Immature natural killer cell (primary cell): ENCODE data around the gene FADS6. TPM values are rescaled to one million over a fixed set of nuclear protein-coding genes. Genes with fewer than 3 reads are reported as not detected.

Experiments
- DNase-seq, 3 donors: peaks; one replicate each; pipeline ENCODE4 v3.0.0; 2022; ENCODE audit warnings: mixed read lengths in 1 of 3
- H3K27ac Mint-ChIP-seq, 6 donors: one replicate each; pipeline ENCODE4 v1.8.0; 2020; ENCODE audit warnings: mixed read lengths in 6 of 6, mild to moderate bottlenecking in 5 of 6, inconsistent platforms in 4 of 6, moderate library complexity in 3 of 6
- H3K27me3 Mint-ChIP-seq, 3 donors: one replicate each; pipeline ENCODE4 v1.8.0; 2020 to 2021; ENCODE audit warnings: low read depth in 3 of 3, mild to moderate bottlenecking in 3 of 3, mixed read lengths in 3 of 3, moderate library complexity in 3 of 3, inconsistent platforms in 1 of 3
- H3K36me3 Mint-ChIP-seq, 3 donors: one replicate each; pipeline ENCODE4 v1.8.0; 2020; ENCODE audit warnings: mixed read lengths in 3 of 3, inconsistent platforms in 2 of 3, mild to moderate bottlenecking in 2 of 3
- H3K4me1 Mint-ChIP-seq, 2 donors: one replicate each; pipeline ENCODE4 v1.8.0; 2020; ENCODE audit warnings: inconsistent platforms in 2 of 2, mild to moderate bottlenecking in 2 of 2, mixed read lengths in 2 of 2, moderate library complexity in 1 of 2
- H3K4me3 Mint-ChIP-seq, 5 donors: one replicate each; pipeline ENCODE4 v1.8.0; 2020; ENCODE audit warnings: mild to moderate bottlenecking in 5 of 5, mixed read lengths in 5 of 5, inconsistent platforms in 3 of 5, moderate library complexity in 3 of 5
- H3K9me3 Mint-ChIP-seq, 6 donors: one replicate each; pipeline ENCODE4 v1.8.0; 2020; ENCODE audit warnings: mild to moderate bottlenecking in 6 of 6, mixed read lengths in 6 of 6, inconsistent platforms in 4 of 6, moderate library complexity in 3 of 6
- polyA plus RNA-seq, 3 donors: library from polyadenylated mRNA; unstranded; fragments of 300-500 nt; fragmentation: Illumina TruSeq; gene quantifications; one replicate each; pipeline ENCODE4 v1.2.3, GENCODE V29; 2021

The FADS6 gene
- polyA plus RNA-seq, 3 donors from 2014 or later, result not detected

GRCh38 chr17:74864297-74864865 is 29.1 kb downstream of the FADS6 start:
- H3K27me3 Mint-ChIP-seq, result peaks cover 6 to 18% (median 6%) of the 10 kb centered on the region in 3 donors
- peaks cover 0 to 3% (median 0%) of the 10 kb centered on the region in 3 donors for H3K36me3 Mint-ChIP-seq
- DNase-seq, result no peak
- H3K4me3 Mint-ChIP-seq, result no peak overlapping the region
- no peak overlapping the region for H3K27ac Mint-ChIP-seq
- H3K4me1 Mint-ChIP-seq, result peaks cover 0 to 15% of the 10 kb centered on the region in 2 donors
- H3K9me3 Mint-ChIP-seq, result no peaks in the 10 kb centered on the region

- no peak for DNase-seq
- Mint-ChIP-seq H3K36me3 (peaks cover 0 to 3% (median 0%) of the 10 kb centered on the region in 3 donors), H3K4me1 (peaks cover 0 to 20% of the 10 kb centered on the region in 2 donors), H3K4me3 (no peak overlapping the region), H3K9me3 (no peaks in the 10 kb centered on the region), H3K27ac (no peak overlapping the region), H3K27me3 (peaks cover 6 to 23% (median 13%) of the 10 kb centered on the region in 3 donors)
Observed at GRCh38 chr17:74863420-74864296, 29.8 kb downstream of the FADS6 start.

- peaks cover 10 to 27% (median 16%) of the 10 kb centered on the region in 3 donors for H3K27me3 Mint-ChIP-seq
Observed at GRCh38 chr17:74862919-74863318, 30.5 kb downstream of the FADS6 start.

GRCh38 chr17:74862108-74862901 is 31.1 kb downstream of the FADS6 start:
- peaks cover 0 to 21% of the 10 kb centered on the region in 2 donors for H3K4me1 Mint-ChIP-seq
- peak; percentile 50 to 60 (median 53) for DNase-seq

More at GRCh38 chr17:74862919-74863318, 30.5 kb downstream of the FADS6 start:
- H3K36me3 Mint-ChIP-seq, result peaks cover 0 to 3% (median 0%) of the 10 kb centered on the region in 3 donors
- H3K4me3 Mint-ChIP-seq, result no peak overlapping the region
- H3K9me3 Mint-ChIP-seq, result no peaks in the 10 kb centered on the region
- DNase-seq, result no peak
- H3K4me1 Mint-ChIP-seq, result peaks cover 0 to 21% of the 10 kb centered on the region in 2 donors
- no peak overlapping the region for H3K27ac Mint-ChIP-seq

GRCh38 chr17:74861662-74862107 is 31.7 kb downstream of the FADS6 start:
- Mint-ChIP-seq H3K27me3 (peaks cover 17 to 31% (median 26%) of the 10 kb centered on the region in 3 donors), H3K27ac (no peak overlapping the region), H3K4me3 (peak overlapping the region in 3 of 5 donors; percentile 13 to 52 (median 19))

More at GRCh38 chr17:74862108-74862901, 31.1 kb downstream of the FADS6 start:
- Mint-ChIP-seq H3K27ac (no peak overlapping the region), H3K36me3 (peaks cover 0 to 3% (median 0%) of the 10 kb centered on the region in 3 donors), H3K27me3 (peaks cover 14 to 31% (median 21%) of the 10 kb centered on the region in 3 donors), H3K9me3 (no peaks in the 10 kb centered on the region), H3K4me3 (peak overlapping the region in 4 of 5 donors; percentile 13 to 52 (median 24))

GRCh38 chr17:74860872-74861661 is 32.4 kb downstream of the FADS6 start:
- peaks cover 18 to 32% (median 31%) of the 10 kb centered on the region in 3 donors for H3K27me3 Mint-ChIP-seq
- H3K27ac Mint-ChIP-seq, result no peak overlapping the region
- H3K36me3 Mint-ChIP-seq, result peaks cover 0 to 3% (median 0%) of the 10 kb centered on the region in 3 donors
- peak overlapping the region in 2 of 5 donors; percentile 3 to 10 for H3K4me3 Mint-ChIP-seq
- H3K9me3 Mint-ChIP-seq, result no peaks in the 10 kb centered on the region
- DNase-seq, result no peak
- H3K4me1 Mint-ChIP-seq, result peaks cover 0 to 21% of the 10 kb centered on the region in 2 donors

More at GRCh38 chr17:74861662-74862107, 31.7 kb downstream of the FADS6 start:
- H3K4me1 Mint-ChIP-seq, result peaks cover 0 to 21% of the 10 kb centered on the region in 2 donors
- H3K36me3 Mint-ChIP-seq, result peaks cover 0 to 3% (median 0%) of the 10 kb centered on the region in 3 donors
- DNase-seq, result no peak
- H3K9me3 Mint-ChIP-seq, result no peaks in the 10 kb centered on the region

GRCh38 chr17:74860229-74860871 is 33.1 kb downstream of the FADS6 start:
- peaks cover 24 to 34% (median 34%) of the 10 kb centered on the region in 3 donors for H3K27me3 Mint-ChIP-seq
- H3K9me3 Mint-ChIP-seq, result no peaks in the 10 kb centered on the region
- no peak overlapping the region for H3K27ac Mint-ChIP-seq
- peak overlapping the region in 4 of 5 donors; percentile 18 to 69 (median 42) for H3K4me3 Mint-ChIP-seq
- DNase-seq, result no peak
- peaks cover 0 to 3% (median 0%) of the 10 kb centered on the region in 3 donors for H3K36me3 Mint-ChIP-seq
- H3K4me1 Mint-ChIP-seq, result peaks cover 0 to 21% of the 10 kb centered on the region in 2 donors

GRCh38 chr17:74859459-74860228 is 33.8 kb downstream of the FADS6 start, which contains the start of gene GRIN2C:
TSS of gene GRIN2C (minus strand) at chr17:74859885. CDS start at chr17:74855092, 4,793 bp downstream.
- peak in 2 of 3 donors; percentile 34 to 39 for DNase-seq
- Mint-ChIP-seq H3K27me3 (peaks cover 26 to 38% (median 32%) of the 10 kb centered on the region in 3 donors), H3K36me3 (no peaks in the 10 kb centered on the region), H3K27ac (no peak within 1 kb of the TSS), H3K9me3 (no peaks in the 10 kb centered on the region), H3K4me3 (peak within 1 kb of the TSS; percentile 42 to 69 (median 51)), H3K4me1 (peaks cover 0 to 15% of the 10 kb centered on the region in 2 donors)

GRCh38 chr17:74858672-74859458 is 34.6 kb downstream of the FADS6 start:
- no peak overlapping the region for H3K27ac Mint-ChIP-seq

GRCh38 chr17:74857191-74857590 is 36.2 kb downstream of the FADS6 start:
- no peaks in the 10 kb centered on the region for H3K9me3 Mint-ChIP-seq
- DNase-seq, result no peak
- no peak overlapping the region for H3K27ac Mint-ChIP-seq
- H3K27me3 Mint-ChIP-seq, result peaks cover 35 to 49% (median 37%) of the 10 kb centered on the region in 3 donors
- H3K4me3 Mint-ChIP-seq, result no peak overlapping the region
- peaks cover 11 to 21% of the 10 kb centered on the region in 2 donors for H3K4me1 Mint-ChIP-seq
- H3K36me3 Mint-ChIP-seq, result no peaks in the 10 kb centered on the region

More at GRCh38 chr17:74858672-74859458, 34.6 kb downstream of the FADS6 start:
- Mint-ChIP-seq H3K4me1 (peaks cover 0 to 14% of the 10 kb centered on the region in 2 donors), H3K27me3 (peaks cover 28 to 39% (median 32%) of the 10 kb centered on the region in 3 donors), H3K4me3 (peak overlapping the region; percentile 35 to 66 (median 51)), H3K9me3 (no peaks in the 10 kb centered on the region), H3K36me3 (no peaks in the 10 kb centered on the region)
- no peak for DNase-seq

GRCh38 chr17:74856112-74856511 is 37.3 kb downstream of the FADS6 start:
- H3K36me3 Mint-ChIP-seq, result no peaks in the 10 kb centered on the region
- no peak overlapping the region for H3K27ac Mint-ChIP-seq
- no peak overlapping the region for H3K4me3 Mint-ChIP-seq
- DNase-seq, result no peak
- H3K4me1 Mint-ChIP-seq, result peaks cover 11 to 17% of the 10 kb centered on the region in 2 donors
- H3K27me3 Mint-ChIP-seq, result peaks cover 30 to 48% (median 37%) of the 10 kb centered on the region in 3 donors
- no peaks in the 10 kb centered on the region for H3K9me3 Mint-ChIP-seq
